H1 (cell line): ENCODE data around the gene RNF31. TPM values are rescaled to one million over a fixed set of nuclear protein-coding genes. Genes with fewer than 3 reads are reported as not detected.

ENCODE experiments used
- CTCF ChIA-PET: fragments of 300-600 bp; sonication (Branson Sonifier 250); formaldehyde crosslinking; loops from one replicate; lab custom pipeline; 2021; ENCODE audit not compliant: partially characterized antibody; lab: Charles Lee
- POLR2A ChIA-PET: fragments of 300-600 bp; sonication (Branson Sonifier 250); formaldehyde crosslinking; loops from one replicate; lab custom pipeline; 2021; ENCODE audit warnings: inconsistent platforms; ENCODE audit not compliant: partially characterized antibody; lab: Charles Lee
- DNase-seq, 2 experiments: peaks; one replicate each; pipeline versions ENCODE4 v3.0.0 to v3.0.0-alpha.2; 2010 to 2022; ENCODE audit warnings: low spot score in 2 of 2, low read depth in 1 of 2, mixed read lengths in 1 of 2
- FAIRE-seq: peaks from 2 replicates; lab custom pipeline; 2011; peaks lifted over from hg19 to GRCh38; lab: Jason Lieb, UNC
- H2AFZ ChIP-seq: 2 replicates; pipeline ENCODE4 v1.8.1; 2012; ENCODE audit warnings: low read length, inconsistent platforms
- H2AK5ac ChIP-seq: 2 replicates; pipeline ENCODE4 v1.6.1; 2013; ENCODE audit warnings: low read depth, low read length
- H2BK120ac ChIP-seq: replicated peaks from 2 replicates; pipeline ENCODE3; 2013; ENCODE audit warnings: low read depth, low read length, inconsistent platforms
- H2BK12ac ChIP-seq: 2 replicates; pipeline ENCODE4 v1.6.1; 2013; ENCODE audit warnings: low read depth, low read length
- H2BK15ac ChIP-seq: 2 replicates; pipeline ENCODE4 v1.6.1; 2013; ENCODE audit warnings: low read length
- H2BK20ac ChIP-seq: 2 replicates; pipeline ENCODE4 v1.6.1; 2013; ENCODE audit warnings: low read length
- H2BK5ac ChIP-seq: 2 replicates; pipeline ENCODE4 v1.6.1; 2013; ENCODE audit warnings: low read depth, low read length
- H3K14ac ChIP-seq: 2 replicates; pipeline ENCODE4 v1.6.1; 2013; ENCODE audit warnings: inconsistent platforms; ENCODE audit not compliant: insufficient read length
- H3K18ac ChIP-seq: 2 replicates; pipeline ENCODE4 v1.6.1; 2013; ENCODE audit warnings: low read length; ENCODE audit errors: extremely low read depth
- H3K23ac ChIP-seq: 2 replicates; pipeline ENCODE4 v1.6.1; 2013; ENCODE audit warnings: inconsistent platforms; ENCODE audit not compliant: insufficient read length
- H3K23me2 ChIP-seq: 2 replicates; pipeline ENCODE4 v1.6.1; 2013; ENCODE audit warnings: low read depth, low read length
- H3K27ac ChIP-seq: 2 replicates; pipeline ENCODE4 v1.6.1; 2011; ENCODE audit warnings: low read depth, low read length, inconsistent platforms
- H3K27me3 ChIP-seq, 4 experiments: replicated peaks in 1 of 4; 1 replicate in 1 of 4; 2 replicates in 3 of 4; pipeline versions ENCODE4 v1.6.1 to v1.8.1; 2011 to 2013; ENCODE audit warnings: low read length in 3 of 4, mild to moderate bottlenecking in 3 of 4, inconsistent platforms in 2 of 4, mixed read lengths in 2 of 4, moderate library complexity in 1 of 4; ENCODE audit not compliant: control insufficient read depth in 3 of 4, insufficient read depth in 3 of 4; ENCODE audit errors: extremely low read depth in 1 of 4
- H3K36me3 ChIP-seq, 4 experiments: 2 replicates each; pipeline versions ENCODE4 v1.6.1 to v1.8.1; 2011 to 2013; ENCODE audit warnings: mild to moderate bottlenecking in 4 of 4, low read length in 3 of 4, moderate library complexity in 2 of 4, control low read depth in 1 of 4, inconsistent platforms in 1 of 4; ENCODE audit not compliant: insufficient read depth in 4 of 4, control insufficient read depth in 2 of 4
- H3K4ac ChIP-seq: replicated peaks from 2 replicates; pipeline ENCODE3; 2013; ENCODE audit warnings: low read length, low read depth, mixed read lengths, inconsistent platforms; ENCODE audit not compliant: insufficient read length
- H3K4me1 ChIP-seq, 4 experiments: replicated peaks in 1 of 4; 1 replicate in 1 of 4; 2 replicates in 3 of 4; pipeline versions ENCODE4 v1.6.1 to v1.8.1; 2011 to 2013; ENCODE audit warnings: low read length in 3 of 4, inconsistent platforms in 2 of 4, mixed read lengths in 1 of 4; ENCODE audit not compliant: insufficient read depth in 4 of 4, control insufficient read depth in 3 of 4
- H3K4me2 ChIP-seq, 2 experiments: 2 replicates each; pipeline versions ENCODE4 v1.6.1 to v1.8.1; 2011 to 2013; ENCODE audit warnings: low read depth in 2 of 2, low read length in 2 of 2, control low read depth in 1 of 2, inconsistent platforms in 1 of 2, mild to moderate bottlenecking in 1 of 2; ENCODE audit not compliant: insufficient read depth in 1 of 2
- H3K4me3 ChIP-seq, 4 experiments: fragments of 200-600, 300-600 bp in 1 of 4; sonication (generic), shearing (Covaris generic), sonication (Bioruptor Twin) in 1 of 4; 2 replicates each; pipeline versions ENCODE4 v1.5.1 to v1.8.1; 2011 to 2016; ENCODE audit warnings: low read length in 4 of 4, low read depth in 3 of 4, control low read depth in 2 of 4, inconsistent platforms in 2 of 4, mild to moderate bottlenecking in 2 of 4, mixed read lengths in 1 of 4, moderate library complexity in 1 of 4; ENCODE audit not compliant: insufficient read depth in 2 of 4; ENCODE audit errors: extremely low read depth in 1 of 4
- H3K56ac ChIP-seq: replicated peaks from 2 replicates; pipeline ENCODE3; 2013; ENCODE audit warnings: low read depth, mild to moderate bottlenecking, mixed read lengths, low read length, inconsistent platforms; ENCODE audit not compliant: insufficient read length
- H3K79me1 ChIP-seq: 2 replicates; pipeline ENCODE4 v1.6.1; 2013; ENCODE audit warnings: low read depth, low read length, control low read depth
- H3K79me2 ChIP-seq, 2 experiments: 2 replicates each; pipeline versions ENCODE4 v1.6.1 to v1.8.1; 2012 to 2013; ENCODE audit warnings: low read length in 2 of 2, mild to moderate bottlenecking in 2 of 2, inconsistent platforms in 1 of 2; ENCODE audit not compliant: insufficient read depth in 2 of 2, control insufficient read depth in 1 of 2
- H3K9ac ChIP-seq, 4 experiments: replicated peaks in 1 of 4; 1 replicate in 1 of 4; 2 replicates in 3 of 4; pipeline versions ENCODE4 v1.6.1 to v1.8.1; 2011 to 2013; ENCODE audit warnings: low read depth in 3 of 4, low read length in 3 of 4, control low read depth in 2 of 4, mild to moderate bottlenecking in 2 of 4, moderate library complexity in 2 of 4, inconsistent platforms in 1 of 4; ENCODE audit errors: extremely low read depth in 1 of 4
- H3K9me3 ChIP-seq, 2 experiments: 2 replicates each; pipeline versions ENCODE4 v1.6.1 to v1.8.1; 2012 to 2013; ENCODE audit warnings: mild to moderate bottlenecking in 2 of 2, moderate library complexity in 2 of 2, control low read depth in 1 of 2, inconsistent platforms in 1 of 2, low read depth in 1 of 2, low read length in 1 of 2, mixed read lengths in 1 of 2; ENCODE audit not compliant: insufficient read depth in 2 of 2
- H4K20me1 ChIP-seq, 2 experiments: replicated peaks in 1 of 2; 2 replicates each; pipeline versions ENCODE3 to v1.8.1; 2011 to 2013; ENCODE audit warnings: inconsistent platforms in 2 of 2, low read length in 2 of 2, mild to moderate bottlenecking in 1 of 2; ENCODE audit not compliant: insufficient read depth in 2 of 2, control insufficient read depth in 1 of 2
- H4K5ac ChIP-seq: 2 replicates; pipeline ENCODE4 v1.6.1; 2013; ENCODE audit warnings: low read length, low read depth, mixed read lengths, inconsistent platforms; ENCODE audit not compliant: insufficient read length
- H4K8ac ChIP-seq: 2 replicates; pipeline ENCODE4 v1.8.0; 2013; ENCODE audit warnings: mild to moderate bottlenecking, moderate library complexity, low read length, inconsistent platforms; ENCODE audit not compliant: insufficient read depth; ENCODE audit errors: extremely low read depth
- H4K91ac ChIP-seq: replicated peaks from 2 replicates; pipeline ENCODE3; 2013; ENCODE audit warnings: low read length, mixed read lengths, inconsistent platforms; ENCODE audit not compliant: insufficient read length
- GABPA ChIP-seq: IDR thresholded peaks from 2 replicates; pipeline ENCODE4 v1.6.1; 2011; ENCODE audit warnings: mild to moderate bottlenecking, low read length, moderate library complexity, borderline replicate concordance; ENCODE audit not compliant: insufficient read depth
- GTF2F1 ChIP-seq: IDR thresholded peaks from 2 replicates; pipeline ENCODE4 v1.6.1; 2012; ENCODE audit warnings: low read depth, low read length, improper control_type of control experiment, borderline replicate concordance
- KDM4A ChIP-seq: IDR thresholded peaks from one replicate; pipeline ENCODE4 v1.7.1; 2012; ENCODE audit warnings: low read depth, mild to moderate bottlenecking, moderate library complexity, low read length, inconsistent platforms; ENCODE audit not compliant: severe bottlenecking
- RXRA ChIP-seq: IDR thresholded peaks from 2 replicates; pipeline ENCODE4 v1.6.1; 2011; ENCODE audit warnings: low read depth, mild to moderate bottlenecking, low read length, moderate library complexity; ENCODE audit not compliant: insufficient read depth
- SIN3A ChIP-seq, 2 experiments: IDR thresholded peaks in 1 of 2; conservative IDR thresholded peaks in 1 of 2; 2 replicates each; pipeline ENCODE4 v1.6.1; 2011 to 2012; ENCODE audit warnings: low read length in 2 of 2, improper control_type of control experiment in 1 of 2, low read depth in 1 of 2, mild to moderate bottlenecking in 1 of 2
- WGBS, 2 experiments: shearing (Covaris generic) in 1 of 2; methylation state at CpG; one replicate each; pipeline versions ENCODE4 v1.1.6 to v1.1.7; 2013 to 2015; ENCODE audit warnings: low lambda C conversion rate in 2 of 2, mixed read lengths in 2 of 2, inconsistent platforms in 1 of 2, low coverage in 1 of 2, missing lambda C conversion rate in 1 of 2; ENCODE audit not compliant: insufficient replicate concordance in 2 of 2, insufficient coverage in 1 of 2, insufficient read length in 1 of 2; ENCODE audit errors: extremely low coverage in 1 of 2, missing lambda C conversion rate in 1 of 2; 5-methylcytosine and 5-hydroxymethylcytosine counted together
- polyA plus RNA-seq, 7 experiments: library from polyadenylated mRNA; depleted of rRNA in 3 of 7; stranded (reverse) in 5 of 7; unstranded in 2 of 7; fragments of >200 nt in 5 of 7; fragments of 200-250 nt in 2 of 7; gene quantifications; 1 replicate in 5 of 7; 2 replicates in 1 of 7; 4 replicates in 1 of 7; pipeline versions ENCODE4 v1.2.1 to v1.2.3, GENCODE V29; 2011 to 2013; ENCODE audit warnings: missing spikeins in 2 of 7, mixed read lengths in 2 of 7
- total RNA-seq: library from RNA; stranded (reverse); fragmentation: NEBNext Ultra II Directional; extraction: Animal tissue kit (Norgen Biotek cat#: 25700); gene quantifications from 2 replicates; pipeline ENCODE4 v1.2.1, GENCODE V29; 2021

Gene RNF31
- total and polyA plus RNA-seq, 2 of the 8 experiments (the other 6 are each of a cell fraction or from before 2014, with no cell fraction given), result 17.5 to 72.0 TPM

GRCh38 chr14:24145690-24146452 is 1.4 kb upstream of the RNF31 start:
- H2BK20ac ChIP-seq, result no peak overlapping the region
- H3K4me2 ChIP-seq, result peak overlapping the region; percentile 70 to 83
- H3K9me3 ChIP-seq, result no peaks in the 10 kb centered on the region
- no peak overlapping the region for H2AK5ac ChIP-seq
- WGBS, 2 experiments, result 48% methylated on average over 9 of the region's 9 CpGs; no CpG with 5 or more reads in 1 of the 2 experiments
- H3K4ac ChIP-seq, result no peak overlapping the region
- no peak overlapping the region for H2BK120ac ChIP-seq
- no peak overlapping the region for H4K91ac ChIP-seq
- FAIRE-seq, result no peak
- H3K23ac ChIP-seq, result no peak overlapping the region
- H3K27ac ChIP-seq, result 0 out of 2 replicates have a peak overlapping the region, but pooled peaks have one; percentile 39
- H3K79me1 ChIP-seq, result peaks cover 8% of the 10 kb centered on the region; the same call in 1 of the 2 replicates
- peak overlapping the region; percentile 2 for H4K5ac ChIP-seq
- TF ChIP-seq GTF2F1, result no peak
- peak; percentile 18 for TF ChIP-seq KDM4A
- TF ChIP-seq GABPA, result no peak
- TF ChIP-seq RXRA, result no peak
- TF ChIP-seq SIN3A (conservative IDR thresholded peaks at IDR 0.05 in 1 of 2, IDR thresholded peaks at IDR 0.05 in 1 of 2; ENCODE audit: low read depth in 1 of 2, low read length in 2 of 2), result 0 out of 4 replicates have a peak, but pooled peaks of 1 of the 2 experiments have one; percentile 48
- peaks cover 0 to 28% of the 10 kb centered on the region in 2 experiments; a peak in 3 of 4 replicates for H3K79me2 ChIP-seq
- peaks cover 0 to 10% (median 8%) of the 10 kb centered on the region in 4 experiments; a peak in 5 of 7 replicates for H3K4me1 ChIP-seq
- peak overlapping the region; percentile 83; the same call in 1 of the 2 replicates for H2AFZ ChIP-seq
- no peak overlapping the region for H2BK12ac ChIP-seq
- H3K23me2 ChIP-seq, result peaks cover 11% of the 10 kb centered on the region
- ChIA-PET CTCF (interaction anchor here (0.8 to 3.7 kb wide), 7 partner anchors 8 to 88 kb away, joined by 3 to 24 read pairs (median 4); partner anchors contain the start of genes DCAF11 and IRF9), POLR2A (interaction anchor here (0.6 to 9.6 kb wide), 18 partner anchors 9 to 1177 kb away, joined by 3 to 86 read pairs (median 5); partner anchors contain the start of genes CHMP4A, DCAF11, DHRS1 and IRF9)
- peak overlapping the region; percentile 38 for H3K56ac ChIP-seq
- H4K20me1 ChIP-seq, result peaks cover 0 to 16% of the 10 kb centered on the region in 2 experiments
- H3K27me3 ChIP-seq, result no peaks in the 10 kb centered on the region
- H2BK5ac ChIP-seq, result peak overlapping the region; percentile 60; the same call in 1 of the 2 replicates
- no peak overlapping the region for H3K18ac ChIP-seq
- peak overlapping the region in 3 of 4 experiments; percentile 56 to 70 (median 69); a peak in 5 of 7 replicates for H3K9ac ChIP-seq
- peaks cover 5 to 24% (median 18%) of the 10 kb centered on the region in 4 experiments for H3K36me3 ChIP-seq
- H4K8ac ChIP-seq, result no peak overlapping the region
- no peak overlapping the region for H2BK15ac ChIP-seq
- H3K4me3 ChIP-seq, result peak overlapping the region; percentile 84 to 98 (median 90)
- no peak for DNase-seq
- H3K14ac ChIP-seq, result no peak overlapping the region
